Sigmoid colon (tissue), 4 donors: ENCODE results near the gene PPM1G.

Experiments
- CTCF ChIP-seq, 4 experiments: fragments of 450-650 bp in 3 of 4; fragments of 200-600 bp in 1 of 4; IDR thresholded peaks; one replicate each; pipeline ENCODE4 v1.5.1; 2016 to 2019; ENCODE audit warnings: antibody characterized with exemption in 4 of 4, mild to moderate bottlenecking in 3 of 4, moderate library complexity in 2 of 4
- EP300 ChIP-seq, 4 donors: sonication (generic); formaldehyde crosslinking; IDR thresholded peaks; one replicate each; pipeline ENCODE4 v1.6.1; 2017; ENCODE audit warnings: antibody characterized with exemption in 4 of 4
- POLR2A ChIP-seq, 2 donors: fragments of 450-650 bp; IDR thresholded peaks; one replicate each; pipeline ENCODE4 v1.6.1; 2016; ENCODE audit warnings: antibody characterized with exemption in 2 of 2, mild to moderate bottlenecking in 2 of 2, moderate library complexity in 2 of 2

- no peak for TF ChIP-seq CTCF (IDR thresholded peaks at IDR 0.05)
- TF ChIP-seq POLR2A (IDR thresholded peaks at IDR 0.05) = peak in 1 of 2 donors; percentile 38
- TF ChIP-seq EP300 (IDR thresholded peaks at IDR 0.05) = no peak
These were observed 36.7 kb upstream of the PPM1G start for GRCh38 chr2:27446057-27446456.
